A549 treated with AZD9567 at 1 μM for 4 hours (cell line): ENCODE data around the gene AKAP6. TPM values are rescaled to one million over a fixed set of nuclear protein-coding genes. Genes with fewer than 3 reads are reported as not detected.

Experiments used
- total RNA-seq: library from RNA; stranded (reverse); fragments of 200-300 nt; extraction: Qiagen RNA extraction; gene quantifications from 5 replicates; pipeline ENCODE4 v1.2.3, GENCODE V29; 2022; ENCODE audit not compliant: insufficient read depth

The AKAP6 gene, protein sequence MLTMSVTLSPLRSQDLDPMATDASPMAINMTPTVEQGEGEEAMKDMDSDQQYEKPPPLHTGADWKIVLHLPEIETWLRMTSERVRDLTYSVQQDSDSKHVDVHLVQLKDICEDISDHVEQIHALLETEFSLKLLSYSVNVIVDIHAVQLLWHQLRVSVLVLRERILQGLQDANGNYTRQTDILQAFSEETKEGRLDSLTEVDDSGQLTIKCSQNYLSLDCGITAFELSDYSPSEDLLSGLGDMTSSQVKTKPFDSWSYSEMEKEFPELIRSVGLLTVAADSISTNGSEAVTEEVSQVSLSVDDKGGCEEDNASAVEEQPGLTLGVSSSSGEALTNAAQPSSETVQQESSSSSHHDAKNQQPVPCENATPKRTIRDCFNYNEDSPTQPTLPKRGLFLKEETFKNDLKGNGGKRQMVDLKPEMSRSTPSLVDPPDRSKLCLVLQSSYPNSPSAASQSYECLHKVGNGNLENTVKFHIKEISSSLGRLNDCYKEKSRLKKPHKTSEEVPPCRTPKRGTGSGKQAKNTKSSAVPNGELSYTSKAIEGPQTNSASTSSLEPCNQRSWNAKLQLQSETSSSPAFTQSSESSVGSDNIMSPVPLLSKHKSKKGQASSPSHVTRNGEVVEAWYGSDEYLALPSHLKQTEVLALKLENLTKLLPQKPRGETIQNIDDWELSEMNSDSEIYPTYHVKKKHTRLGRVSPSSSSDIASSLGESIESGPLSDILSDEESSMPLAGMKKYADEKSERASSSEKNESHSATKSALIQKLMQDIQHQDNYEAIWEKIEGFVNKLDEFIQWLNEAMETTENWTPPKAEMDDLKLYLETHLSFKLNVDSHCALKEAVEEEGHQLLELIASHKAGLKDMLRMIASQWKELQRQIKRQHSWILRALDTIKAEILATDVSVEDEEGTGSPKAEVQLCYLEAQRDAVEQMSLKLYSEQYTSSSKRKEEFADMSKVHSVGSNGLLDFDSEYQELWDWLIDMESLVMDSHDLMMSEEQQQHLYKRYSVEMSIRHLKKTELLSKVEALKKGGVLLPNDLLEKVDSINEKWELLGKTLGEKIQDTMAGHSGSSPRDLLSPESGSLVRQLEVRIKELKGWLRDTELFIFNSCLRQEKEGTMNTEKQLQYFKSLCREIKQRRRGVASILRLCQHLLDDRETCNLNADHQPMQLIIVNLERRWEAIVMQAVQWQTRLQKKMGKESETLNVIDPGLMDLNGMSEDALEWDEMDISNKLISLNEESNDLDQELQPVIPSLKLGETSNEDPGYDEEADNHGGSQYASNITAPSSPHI (N-terminal part only)
- total RNA-seq, result 0.37 to 0.70 TPM (median 0.54 TPM) in 4 of 5 replicates, not detected in the other

DNA sequence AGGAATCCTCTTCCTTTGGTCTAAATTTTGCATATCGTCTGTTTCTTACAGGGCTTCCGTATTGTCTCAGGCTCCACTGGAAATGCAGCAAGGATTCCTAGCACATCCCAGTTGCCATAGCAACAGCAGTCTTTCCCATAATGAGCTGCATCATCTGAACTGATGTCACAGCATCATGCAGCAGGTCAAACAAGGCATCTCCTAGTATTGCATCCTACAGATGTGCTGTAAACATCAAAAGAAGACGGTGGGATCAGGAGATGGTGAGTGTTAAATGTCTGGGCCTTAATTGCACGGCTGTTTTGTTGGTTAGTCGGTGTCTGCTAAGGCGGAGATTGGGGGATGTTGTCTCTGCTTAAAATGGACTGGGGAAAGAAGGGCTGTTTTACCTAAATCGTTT, at the start of gene AKAP6:
Gene AKAP6, plus strand, starts transcription at position 153 of the 400 bp plus-strand sequence. CDS start 104,196 bp downstream, outside the sequence.

Other genes starting within 250 kb of the AKAP6 start
- not detected in 5 replicates for gene RNU6-7, start 127.3 kb upstream of the AKAP6 start, total RNA-seq
- not detected in 5 replicates for gene RNU6-8, start 126.0 kb upstream of the AKAP6 start, total RNA-seq